ENCODE measurements around the gene ST8SIA4. TPM values are rescaled to one million over a fixed set of nuclear protein-coding genes. Genes with fewer than 3 reads are reported as not detected.

The ST8SIA4 gene
- total and polyA plus RNA-seq, 2 donors (not counting 3 experiments of a cell fraction or from before 2014, with no cell fraction given), result 4.5 to 25.0 TPM

GRCh38 chr5:100904259-100904861 lies 1.3 kb upstream of the ST8SIA4 start:
- Histone ChIP-seq H3K36me3 (ENCODE audit: control insufficient read depth in 2 of 2, extremely low read depth in 1 of 2, insufficient read depth in 2 of 2, low read length in 2 of 2) (no peaks in the 10 kb centered on the region), H3K9ac (replicated peaks; ENCODE audit: extremely low read depth, insufficient read depth, low read length) (peak overlapping the region; percentile 8), H3K27ac (ENCODE audit: insufficient read depth, low read depth, low read length) (no peak overlapping the region), H3K4me3 (replicated peaks in 1 of 3; ENCODE audit: insufficient read depth in 1 of 3, low read depth in 1 of 3, low read length in 3 of 3) (peak overlapping the region in 2 of 3 experiments; percentile 10 to 98), H2AFZ (ENCODE audit: low read depth, low read length) (peak overlapping the region; percentile 85), H4K20me1 (replicated peaks; ENCODE audit: control insufficient read depth, extremely low read depth, insufficient read depth, low read length) (no peaks in the 10 kb centered on the region), H3K27me3 (ENCODE audit: control insufficient read depth in 2 of 2, insufficient read depth in 2 of 2, low read length in 2 of 2) (no peaks in the 10 kb centered on the region), H3K9me1 (replicated peaks; ENCODE audit: control insufficient read depth, extremely low read depth, insufficient read depth, low read length) (no peaks in the 10 kb centered on the region), H3K9me3 (replicated peaks; ENCODE audit: control insufficient read depth, insufficient read depth, low read length) (no peaks in the 10 kb centered on the region), H3K4me1 (ENCODE audit: control insufficient read depth, extremely low read depth, insufficient read depth, low read length) (peaks cover 19% of the 10 kb centered on the region), H3K79me2 (ENCODE audit: control insufficient read depth, insufficient read depth, low read length) (peaks cover 7% of the 10 kb centered on the region), H3K4me2 (ENCODE audit: insufficient read depth, low read length) (peak overlapping the region; percentile 97)
- BruUV-seq (replicated peaks), result no TSS peak
- dilution Hi-C loops (cut with MboI; ENCODE audit: extremely low pct_ligation_motif_present, low sequenced_read_pairs) (no loop called here), intact Hi-C loops (cut with micrococcal nuclease) (loop anchor here (5.0 kb wide), 1 partner anchor 773 kb away; no protein-coding TSS in a partner anchor)
- CTCF ChIA-PET, result interaction anchor here (1.2 to 2.1 kb wide), 2 partner anchors 9 to 474 kb away, joined by 5 to 10 read pairs; no protein-coding TSS in a partner anchor
- POLR2A ChIA-PET, result interaction anchor here (0.8 kb wide), 1 partner anchor 62 kb away, joined by 3 read pairs; no protein-coding TSS in a partner anchor
- no peak for FAIRE-seq
- DNase-seq (ENCODE audit: low read depth, low spot score), result no peak
- TF ChIP-seq GATA2 (IDR thresholded peaks at IDR 0.05; ENCODE audit: insufficient read depth, insufficient read length, low read depth, low read length), result no peak

- peak overlapping the region; percentile 97 for H3K4me2 ChIP-seq (ENCODE audit: insufficient read depth, low read length)
- H4K20me1 ChIP-seq (replicated peaks; ENCODE audit: control insufficient read depth, extremely low read depth, insufficient read depth, low read length), result no peaks in the 10 kb centered on the region
- CTCF ChIA-PET, result interaction anchor here (0.6 to 4.6 kb wide), 21 partner anchors 10 to 776 kb away, joined by 3 to 27 read pairs (median 5); no protein-coding TSS in a partner anchor
- POLR2A ChIA-PET, result interaction anchor here (1.0 to 2.2 kb wide), 2 partner anchors 60 to 125 kb away, joined by 3 to 12 read pairs; no protein-coding TSS in a partner anchor
- peak overlapping the region; percentile 89 for H3K9ac ChIP-seq (replicated peaks; ENCODE audit: extremely low read depth, insufficient read depth, low read length)
- H3K4me1 ChIP-seq (ENCODE audit: control insufficient read depth, extremely low read depth, insufficient read depth, low read length), result peaks cover 19% of the 10 kb centered on the region
- FAIRE-seq (no peak), DNase-seq (ENCODE audit: low read depth, low spot score) (peak; percentile 65)
- no peaks in the 10 kb centered on the region for H3K9me3 ChIP-seq (replicated peaks; ENCODE audit: control insufficient read depth, insufficient read depth, low read length)
- H3K27ac ChIP-seq (ENCODE audit: insufficient read depth, low read depth, low read length), result peak overlapping the region; percentile 80
- peak overlapping the region; percentile 87 for H2AFZ ChIP-seq (ENCODE audit: low read depth, low read length)
- dilution Hi-C loops (cut with MboI; ENCODE audit: extremely low pct_ligation_motif_present, low sequenced_read_pairs), result no loop called here
- BruUV-seq (replicated peaks), result TSS peak; percentile 53
- peak overlapping the region; percentile 55 to 98 (median 97) for H3K4me3 ChIP-seq (replicated peaks in 1 of 3; ENCODE audit: insufficient read depth in 1 of 3, low read depth in 1 of 3, low read length in 3 of 3)
- no peaks in the 10 kb centered on the region for H3K9me1 ChIP-seq (replicated peaks; ENCODE audit: control insufficient read depth, extremely low read depth, insufficient read depth, low read length)
- TF ChIP-seq JUN (IDR thresholded peaks at IDR 0.05; ENCODE audit: borderline replicate concordance, insufficient read depth, insufficient read length, low read depth) (no peak), EZH2 (IDR thresholded peaks at IDR 0.05; ENCODE audit: borderline replicate concordance, low read depth, low read length, severe bottlenecking) (no peak), FOS (IDR thresholded peaks at IDR 0.05; ENCODE audit: borderline replicate concordance, insufficient read depth, low read length) (no peak), POLR2AphosphoS5 (IDR thresholded peaks at IDR 0.05; ENCODE audit: insufficient read depth, low read depth, low read length) (no peak), GATA2 (IDR thresholded peaks at IDR 0.05; ENCODE audit: insufficient read depth, insufficient read length, low read depth, low read length) (no peak), MYC (IDR thresholded peaks at IDR 0.05; ENCODE audit: low read depth, low read length) (no peak), POLR2A (IDR thresholded peaks at IDR 0.05; ENCODE audit: low read depth, low read length) (no peak), CTCF (IDR thresholded peaks at IDR 0.05; ENCODE audit: extremely low read depth in 1 of 2, insufficient read depth in 1 of 2, low read depth in 1 of 2, low read length in 2 of 2) (no peak), MAX (IDR thresholded peaks at IDR 0.05; ENCODE audit: insufficient read depth, insufficient read length) (no peak)
- no peaks in the 10 kb centered on the region for H3K36me3 ChIP-seq (ENCODE audit: control insufficient read depth in 2 of 2, extremely low read depth in 1 of 2, insufficient read depth in 2 of 2, low read length in 2 of 2)
- intact Hi-C loops (cut with micrococcal nuclease), result loop anchor here (1.0 to 5.0 kb wide), 4 partner anchors 143 to 775 kb away; partner anchors contain the start of gene FAM174A
- H3K79me2 ChIP-seq (ENCODE audit: control insufficient read depth, insufficient read depth, low read length), result peaks cover 9% of the 10 kb centered on the region
- H3K27me3 ChIP-seq (ENCODE audit: control insufficient read depth in 2 of 2, insufficient read depth in 2 of 2, low read length in 2 of 2), result no peaks in the 10 kb centered on the region
Measured at GRCh38 chr5:100902440-100903038, 543 bp downstream of the ST8SIA4 start.

Measured in endothelial cell of umbilical vein (primary cell).